ENCODE results near the gene NTSR1. TPM values are rescaled to one million over a fixed set of nuclear protein-coding genes. Genes with fewer than 3 reads are reported as not detected.

Gene NTSR1
- total and polyA plus RNA-seq, 2 of the 13 experiments (the other 11 are each of a cell fraction or from before 2014, with no cell fraction given), result 0.09 to 0.12 TPM

- TF ChIP-seq MEIS1 (CRISPR knock-in tag; IDR thresholded peaks at IDR 0.05; ENCODE audit: borderline replicate concordance) (peak; percentile 87), MAZ (IDR thresholded peaks at IDR 0.05; ENCODE audit: borderline replicate concordance, low read depth, low read length) (peak; percentile 43; the same call in 1 of the 2 replicates), MAZ (CRISPR knock-in tag; IDR thresholded peaks at IDR 0.05; ENCODE audit: low read depth) (peak; percentile 88; the same call in 1 of the 2 replicates), ARNT2 (CRISPR knock-in tag; IDR thresholded peaks at IDR 0.05; ENCODE audit: low read depth) (peak; percentile 62; the same call in 1 of the 2 replicates), HOXD1 (CRISPR knock-in tag; IDR thresholded peaks at IDR 0.05) (peak; percentile 96), NFIC (IDR thresholded peaks at IDR 0.05; ENCODE audit: low read length) (peak; percentile 91; the same call in 1 of the 2 replicates), HNRNPK (IDR thresholded peaks at IDR 0.05; ENCODE audit: low read depth, low read length, poor library complexity, severe bottlenecking) (no peak), ZNF138 (CRISPR knock-in tag; IDR thresholded peaks at IDR 0.05; ENCODE audit: low read depth) (no peak), ZNF75D (CRISPR knock-in tag; IDR thresholded peaks at IDR 0.05; ENCODE audit: borderline replicate concordance) (no peak), GFI1 (CRISPR knock-in tag; IDR thresholded peaks at IDR 0.05; ENCODE audit: borderline replicate concordance) (peak; percentile 87; the same call in 1 of the 2 replicates), RAD51 (IDR thresholded peaks at IDR 0.05; ENCODE audit: borderline replicate concordance) (no peak), ZNF580 (CRISPR knock-in tag; IDR thresholded peaks at IDR 0.05; ENCODE audit: borderline replicate concordance, low read depth) (peak; percentile 80), ZNF782 (CRISPR knock-in tag; IDR thresholded peaks at IDR 0.05; ENCODE audit: borderline replicate concordance) (0 out of 2 replicates have a peak, but pooled peaks have one; percentile 47), ZNF460 (CRISPR knock-in tag; IDR thresholded peaks at IDR 0.05; ENCODE audit: borderline replicate concordance) (no peak), DR1 (CRISPR knock-in tag; IDR thresholded peaks at IDR 0.05) (0 out of 2 replicates have a peak, but pooled peaks have one; percentile 37), ATAD3A (CRISPR knock-in tag; IDR thresholded peaks at IDR 0.05) (no peak), TERF1 (CRISPR knock-in tag; IDR thresholded peaks at IDR 0.05) (peak; percentile 80; the same call in 1 of the 2 replicates), PHF8 (CRISPR knock-in tag; IDR thresholded peaks at IDR 0.05) (0 out of 2 replicates have a peak, but pooled peaks have one; percentile 20), ZMYM3 (CRISPR knock-in tag; IDR thresholded peaks at IDR 0.05) (no peak; the same call in 1 of the 2 replicates), PCBP2 (optimal IDR thresholded peaks at IDR 0.05; ENCODE audit: low read depth, low read length, poor library complexity, severe bottlenecking) (no peak), SP1 (IDR thresholded peaks at IDR 0.05) (no peak), SP1 (CRISPR knock-in tag; IDR thresholded peaks at IDR 0.05) (peak; percentile 49), ZNF484 (CRISPR knock-in tag; IDR thresholded peaks at IDR 0.05; ENCODE audit: borderline replicate concordance, low read depth) (no peak), ZNF562 (CRISPR knock-in tag; IDR thresholded peaks at IDR 0.05; ENCODE audit: borderline replicate concordance) (no peak), TRAFD1 (CRISPR knock-in tag; IDR thresholded peaks at IDR 0.05; ENCODE audit: borderline replicate concordance) (no peak; the same call in 1 of the 2 replicates)
Observed at GRCh38 chr20:62666736-62667529, 41.7 kb upstream of the NTSR1 start (continued).
